BE2C (cell line): Measurements from ENCODE around the gene DPY19L3. TPM values are rescaled to one million over a fixed set of nuclear protein-coding genes. Genes with fewer than 3 reads are reported as not detected.

Experiments
- DNase-seq: peaks from one replicate; pipeline ENCODE4 v3.0.0-alpha.2; 2020
- H3K27me3 ChIP-seq: fragments of 250-450 bp; sonication (Bioruptor Pico); 2 replicates; pipeline ENCODE4 v1.5.1; 2020; ENCODE audit warnings: mild to moderate bottlenecking
- H3K36me3 ChIP-seq: fragments of 250-450 bp; sonication (Bioruptor Pico); 2 replicates; pipeline ENCODE4 v1.5.1; 2020; ENCODE audit warnings: mild to moderate bottlenecking
- H3K4me1 ChIP-seq: fragments of 250-450 bp; sonication (Bioruptor Pico); 2 replicates; pipeline ENCODE4 v1.5.1; 2020
- H3K4me3 ChIP-seq: 2 replicates; pipeline ENCODE4 v1.5.1; 2011; ENCODE audit warnings: low read depth, low read length
- H3K9me3 ChIP-seq: fragments of 250-450 bp; sonication (Bioruptor Pico); 2 replicates; pipeline ENCODE4 v1.5.1; 2020
- CTCF ChIP-seq: IDR thresholded peaks from 2 replicates; pipeline ENCODE4 v1.5.1; 2012; ENCODE audit warnings: mild to moderate bottlenecking, low read depth, low read length
- polyA plus RNA-seq: library from polyadenylated mRNA; unstranded; fragments of >200 nt; gene quantifications from one replicate; pipeline ENCODE4 v1.2.1, GENCODE V29; 2012; ENCODE audit warnings: low read depth, missing spikeins; ENCODE audit not compliant: insufficient read length, insufficient read depth

The DPY19L3 gene
- polyA plus RNA-seq, result 19.9 TPM

- peak; percentile 95 for DNase-seq
- TF ChIP-seq CTCF, result no peak
- H3K36me3 ChIP-seq, result peaks cover 22% of the 10 kb centered on the region
- no peaks in the 10 kb centered on the region for H3K4me1 ChIP-seq
- no peaks in the 10 kb centered on the region for H3K9me3 ChIP-seq
- peak within 1 kb of the TSS; percentile 86 for H3K4me3 ChIP-seq
- no peaks in the 10 kb centered on the region for H3K27me3 ChIP-seq
These were observed at the start of gene DPY19L3 for GRCh38 chr19:32405431-32406160. Gene DPY19L3 (plus strand): TSS chr19:32405770. CDS start chr19:32408254, 2,484 bp downstream.

- H3K9me3 ChIP-seq, result no peaks in the 10 kb centered on the region
- TF ChIP-seq CTCF, result peak; percentile 34
- no peak overlapping the region for H3K4me3 ChIP-seq
- H3K27me3 ChIP-seq, result no peaks in the 10 kb centered on the region
- no peak for DNase-seq
- H3K36me3 ChIP-seq, result peaks cover 80% of the 10 kb centered on the region
- H3K4me1 ChIP-seq, result no peaks in the 10 kb centered on the region
These were observed 47.9 kb upstream of the DPY19L3 start for GRCh38 chr19:32357720-32358119.

DNA sequence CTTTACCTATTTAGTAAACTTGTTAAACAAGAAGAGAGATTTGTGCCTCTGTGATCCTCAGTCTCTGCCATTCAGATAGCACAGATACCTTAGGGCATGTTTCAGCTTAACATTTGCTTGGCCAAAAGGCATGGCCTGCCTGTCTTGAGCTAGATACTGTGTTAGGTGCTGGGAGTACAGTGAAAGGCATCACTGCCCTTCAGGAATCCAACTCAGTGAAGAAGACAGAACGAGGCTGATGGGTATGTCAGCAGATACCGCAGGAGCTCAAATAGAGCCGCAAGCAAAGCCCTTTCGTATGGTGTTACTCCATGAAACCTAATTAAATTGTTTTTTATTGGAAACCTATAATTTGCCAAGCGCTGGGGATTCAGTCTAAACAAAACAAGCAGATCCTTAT, 47.2 kb upstream of the DPY19L3 start:
- no peak for TF ChIP-seq CTCF
- Histone ChIP-seq H3K4me3 (no peak overlapping the region), H3K9me3 (no peaks in the 10 kb centered on the region), H3K4me1 (no peaks in the 10 kb centered on the region), H3K36me3 (peaks cover 77% of the 10 kb centered on the region), H3K27me3 (no peaks in the 10 kb centered on the region)
- no peak for DNase-seq

- Histone ChIP-seq H3K27me3 (no peaks in the 10 kb centered on the region), H3K4me3 (no peak overlapping the region), H3K36me3 (peaks cover 73% of the 10 kb centered on the region), H3K4me1 (no peaks in the 10 kb centered on the region), H3K9me3 (no peaks in the 10 kb centered on the region)
- DNase-seq, result no peak
- no peak for TF ChIP-seq CTCF
These were observed 46.0 kb upstream of the DPY19L3 start for GRCh38 chr19:32359581-32359980.

GRCh38 chr19:32361574-32362317, 43.8 kb upstream of the DPY19L3 start:
- no peak for TF ChIP-seq CTCF
- DNase-seq, result no peak
- Histone ChIP-seq H3K36me3 (peaks cover 72% of the 10 kb centered on the region), H3K4me3 (no peak overlapping the region), H3K9me3 (no peaks in the 10 kb centered on the region), H3K4me1 (no peaks in the 10 kb centered on the region), H3K27me3 (no peaks in the 10 kb centered on the region)

- no peak for TF ChIP-seq CTCF
- Histone ChIP-seq H3K4me1 (no peaks in the 10 kb centered on the region), H3K4me3 (no peak overlapping the region), H3K36me3 (peaks cover 68% of the 10 kb centered on the region), H3K9me3 (no peaks in the 10 kb centered on the region), H3K27me3 (no peaks in the 10 kb centered on the region)
- no peak for DNase-seq
These were observed 43.3 kb upstream of the DPY19L3 start for GRCh38 chr19:32362318-32362691.
